GM08714 (cell line): ENCODE data around the gene MRNIP.

Source experiments
- H3K4me3 ChIP-seq: fragments of 200-500 bp; sonication (Bioruptor generic); 2 replicates; pipeline ENCODE4 v1.5.1; 2014; ENCODE audit warnings: mild to moderate bottlenecking, low read length, inconsistent platforms
- ZNF274 ChIP-seq: IDR thresholded peaks from 2 replicates; pipeline ENCODE4 v1.6.1; 2012; ENCODE audit warnings: mild to moderate bottlenecking, low read depth, low read length

The MRNIP gene

GRCh38 chr5:179804555-179804947 lies 54.1 kb downstream of the MRNIP start:
- no peak for TF ChIP-seq ZNF274
- no peak overlapping the region; the same call in 1 of the 2 replicates for H3K4me3 ChIP-seq

- no peak for TF ChIP-seq ZNF274
- H3K4me3 ChIP-seq: no peak overlapping the region
Measured at GRCh38 chr5:179803651-179804554, 54.7 kb downstream of the MRNIP start.

GRCh38 chr5:179802950-179803562 lies 55.6 kb downstream of the MRNIP start:
- TF ChIP-seq ZNF274: no peak
- H3K4me3 ChIP-seq: no peak overlapping the region

- no peak overlapping the region for H3K4me3 ChIP-seq
- no peak for TF ChIP-seq ZNF274
Measured at GRCh38 chr5:179802207-179802883, 56.3 kb downstream of the MRNIP start.

GRCh38 chr5:179801304-179802206 lies 57.1 kb downstream of the MRNIP start:
- no peak for TF ChIP-seq ZNF274
- H3K4me3 ChIP-seq: no peak overlapping the region

GRCh38 chr5:179800696-179801201 lies 57.9 kb downstream of the MRNIP start:
- TF ChIP-seq ZNF274: no peak
- H3K4me3 ChIP-seq: no peak overlapping the region

- no peak overlapping the region for H3K4me3 ChIP-seq
- TF ChIP-seq ZNF274: no peak
Measured at GRCh38 chr5:179800071-179800695, 58.4 kb downstream of the MRNIP start.

- no peak overlapping the region for H3K4me3 ChIP-seq
- TF ChIP-seq ZNF274: no peak
Measured at GRCh38 chr5:179799644-179799973, 59.0 kb downstream of the MRNIP start.

- no peak for TF ChIP-seq ZNF274
- H3K4me3 ChIP-seq: no peak overlapping the region
Measured at GRCh38 chr5:179798771-179799643, 59.6 kb downstream of the MRNIP start.

- no peak for TF ChIP-seq ZNF274
- H3K4me3 ChIP-seq: no peak overlapping the region
Measured at GRCh38 chr5:179798144-179798770, 60.4 kb downstream of the MRNIP start.

GRCh38 chr5:179797741-179798140 lies 60.9 kb downstream of the MRNIP start:
- TF ChIP-seq ZNF274: no peak

GRCh38 chr5:179796877-179797608 lies 61.6 kb downstream of the MRNIP start:
- H3K4me3 ChIP-seq: peak overlapping the region; percentile 59; the same call in 1 of the 2 replicates
- TF ChIP-seq ZNF274: no peak

More at GRCh38 chr5:179797741-179798140, 60.9 kb downstream of the MRNIP start:
- no peak overlapping the region for H3K4me3 ChIP-seq
